ENCODE data around the gene MYRIP. TPM values are rescaled to one million over a fixed set of nuclear protein-coding genes. Genes with fewer than 3 reads are reported as not detected.

Gene MYRIP
- total RNA-seq, 1 experiment from 2014 or later = 0.44 TPM

DNA sequence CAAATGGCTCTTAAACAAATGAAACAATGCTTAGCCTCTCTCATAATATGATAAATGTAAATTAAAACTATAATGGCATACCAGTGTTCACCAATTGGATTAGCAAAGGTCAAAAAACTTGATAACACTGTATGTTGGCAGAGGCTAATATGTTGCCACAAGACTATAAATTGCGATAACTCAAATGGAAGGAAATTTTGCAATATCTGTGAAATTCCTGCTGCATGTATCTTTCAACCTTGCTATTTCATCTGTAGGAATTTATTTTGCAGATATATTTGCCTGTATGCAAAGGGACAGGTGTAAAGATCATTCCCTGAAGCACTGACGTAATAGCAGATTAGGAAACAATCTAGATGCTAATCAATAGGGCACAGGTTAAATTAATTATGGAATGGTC lies 308.7 kb downstream of the MYRIP start (continued):
- no peak for TF ChIP-seq ZFX (IDR thresholded peaks at IDR 0.05)
- TF ChIP-seq POLR2AphosphoS5 (IDR thresholded peaks at IDR 0.05; ENCODE audit: low read depth, low read length) = no peak
- no peak for TF ChIP-seq EZH2 (IDR thresholded peaks at IDR 0.05)
- TF ChIP-seq, protein P1, sequence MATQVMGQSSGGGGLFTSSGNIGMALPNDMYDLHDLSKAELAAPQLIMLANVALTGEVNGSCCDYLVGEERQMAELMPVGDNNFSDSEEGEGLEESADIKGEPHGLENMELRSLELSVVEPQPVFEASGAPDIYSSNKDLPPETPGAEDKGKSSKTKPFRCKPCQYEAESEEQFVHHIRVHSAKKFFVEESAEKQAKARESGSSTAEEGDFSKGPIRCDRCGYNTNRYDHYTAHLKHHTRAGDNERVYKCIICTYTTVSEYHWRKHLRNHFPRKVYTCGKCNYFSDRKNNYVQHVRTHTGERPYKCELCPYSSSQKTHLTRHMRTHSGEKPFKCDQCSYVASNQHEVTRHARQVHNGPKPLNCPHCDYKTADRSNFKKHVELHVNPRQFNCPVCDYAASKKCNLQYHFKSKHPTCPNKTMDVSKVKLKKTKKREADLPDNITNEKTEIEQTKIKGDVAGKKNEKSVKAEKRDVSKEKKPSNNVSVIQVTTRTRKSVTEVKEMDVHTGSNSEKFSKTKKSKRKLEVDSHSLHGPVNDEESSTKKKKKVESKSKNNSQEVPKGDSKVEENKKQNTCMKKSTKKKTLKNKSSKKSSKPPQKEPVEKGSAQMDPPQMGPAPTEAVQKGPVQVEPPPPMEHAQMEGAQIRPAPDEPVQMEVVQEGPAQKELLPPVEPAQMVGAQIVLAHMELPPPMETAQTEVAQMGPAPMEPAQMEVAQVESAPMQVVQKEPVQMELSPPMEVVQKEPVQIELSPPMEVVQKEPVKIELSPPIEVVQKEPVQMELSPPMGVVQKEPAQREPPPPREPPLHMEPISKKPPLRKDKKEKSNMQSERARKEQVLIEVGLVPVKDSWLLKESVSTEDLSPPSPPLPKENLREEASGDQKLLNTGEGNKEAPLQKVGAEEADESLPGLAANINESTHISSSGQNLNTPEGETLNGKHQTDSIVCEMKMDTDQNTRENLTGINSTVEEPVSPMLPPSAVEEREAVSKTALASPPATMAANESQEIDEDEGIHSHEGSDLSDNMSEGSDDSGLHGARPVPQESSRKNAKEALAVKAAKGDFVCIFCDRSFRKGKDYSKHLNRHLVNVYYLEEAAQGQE (IDR thresholded peaks at IDR 0.05; ENCODE audit: low read depth) = no peak

DNA sequence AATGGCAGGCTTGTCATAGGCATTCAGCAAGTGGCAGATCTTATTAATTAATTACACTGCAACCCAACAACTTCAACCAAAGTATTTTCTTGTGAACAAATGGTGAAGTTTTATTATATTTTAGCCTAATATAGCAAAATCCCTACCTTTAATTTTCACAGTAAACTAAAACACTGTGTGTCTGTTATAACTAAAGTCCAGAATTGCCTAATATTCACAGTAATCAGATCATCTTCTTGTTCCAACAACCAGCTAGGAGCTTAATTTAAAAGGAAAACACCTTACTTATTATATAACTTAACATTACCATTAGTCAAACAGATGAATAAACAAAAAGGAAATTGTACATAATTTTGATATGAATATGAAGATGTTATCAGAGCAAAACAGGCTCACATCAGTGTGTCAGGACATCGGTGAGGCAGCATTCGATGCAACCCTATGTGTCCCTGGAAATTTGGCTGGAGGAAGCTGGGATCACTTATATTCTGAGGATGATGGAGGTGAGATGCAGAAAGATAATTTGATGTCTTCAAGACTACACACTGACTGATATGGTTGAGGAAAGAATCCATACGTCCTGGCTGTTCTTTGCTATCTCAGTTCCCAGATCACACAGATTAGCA lies 310.8 kb downstream of the MYRIP start:
- Histone ChIP-seq H3K4me1 (ENCODE audit: control insufficient read depth in 1 of 2, insufficient read depth in 2 of 2, low read length in 2 of 2) (peaks cover 17% of the 10 kb centered on the region in 2 experiments), H3K4me3 (replicated peaks in 1 of 2; ENCODE audit: low read depth in 1 of 2, low read length in 2 of 2) (no peak overlapping the region), H3K4me2 (ENCODE audit: low read length) (peak overlapping the region; percentile 48; the same call in 1 of the 2 replicates), H3K27ac (ENCODE audit: low read depth, low read length) (no peak overlapping the region), H3K79me2 (ENCODE audit: insufficient read depth, low read length) (no peaks in the 10 kb centered on the region), H3K9ac (ENCODE audit: low read length) (no peak overlapping the region), H3K9me2 (ENCODE audit: insufficient read depth) (no peaks in the 10 kb centered on the region), H2AFZ (ENCODE audit: low read depth, low read length, poor library complexity, severe bottlenecking) (no peak overlapping the region), H4K20me1 (ENCODE audit: insufficient read depth) (no peaks in the 10 kb centered on the region), H3K36me3 (ENCODE audit: control insufficient read depth in 1 of 2, insufficient read depth in 2 of 2, low read length in 2 of 2) (no peaks in the 10 kb centered on the region), H3K27me3 (ENCODE audit: insufficient read depth, low read length) (no peaks in the 10 kb centered on the region), H3K9me3 (ENCODE audit: control insufficient read depth in 1 of 2, insufficient read depth in 1 of 2, low read depth in 1 of 2, low read length in 2 of 2) (no peaks in the 10 kb centered on the region)
- ChIA-PET POLR2A (no interaction called here), CTCF (no interaction called here), RAD21 (ENCODE audit: low non-redundant PET in 1 of 2, low total read pairs in 2 of 2, uncharacterized antibody in 2 of 2, unreplicated experiment in 2 of 2) (no interaction called here)
- ATAC-seq = no peak
- no TSS peak for BruUV-seq (replicated peaks)
- no peak for DNase-seq (ENCODE audit: low read depth, low spot score)
- intact Hi-C loops (cut with micrococcal nuclease) = no loop called here
- TF ChIP-seq JUND (IDR thresholded peaks at IDR 0.05) = no peak
- TF ChIP-seq EGR1 (IDR thresholded peaks at IDR 0.05; ENCODE audit: low read depth) = no peak
- no peak for TF ChIP-seq POLR2AphosphoS5 (IDR thresholded peaks at IDR 0.05; ENCODE audit: low read depth, low read length)
- TF ChIP-seq CEBPB (IDR thresholded peaks at IDR 0.05; ENCODE audit: low read depth) = no peak
- TF ChIP-seq ZFX (IDR thresholded peaks at IDR 0.05) = no peak
- TF ChIP-seq SRF (IDR thresholded peaks at IDR 0.05; ENCODE audit: low read depth) = no peak
- TF ChIP-seq CBX3 (IDR thresholded peaks at IDR 0.05; ENCODE audit: low read depth) = no peak
- TF ChIP-seq EZH2 (IDR thresholded peaks at IDR 0.05) = no peak
- no peak for TF ChIP-seq RAD21 (IDR thresholded peaks at IDR 0.05; ENCODE audit: low read depth)
- TF ChIP-seq, protein P2, sequence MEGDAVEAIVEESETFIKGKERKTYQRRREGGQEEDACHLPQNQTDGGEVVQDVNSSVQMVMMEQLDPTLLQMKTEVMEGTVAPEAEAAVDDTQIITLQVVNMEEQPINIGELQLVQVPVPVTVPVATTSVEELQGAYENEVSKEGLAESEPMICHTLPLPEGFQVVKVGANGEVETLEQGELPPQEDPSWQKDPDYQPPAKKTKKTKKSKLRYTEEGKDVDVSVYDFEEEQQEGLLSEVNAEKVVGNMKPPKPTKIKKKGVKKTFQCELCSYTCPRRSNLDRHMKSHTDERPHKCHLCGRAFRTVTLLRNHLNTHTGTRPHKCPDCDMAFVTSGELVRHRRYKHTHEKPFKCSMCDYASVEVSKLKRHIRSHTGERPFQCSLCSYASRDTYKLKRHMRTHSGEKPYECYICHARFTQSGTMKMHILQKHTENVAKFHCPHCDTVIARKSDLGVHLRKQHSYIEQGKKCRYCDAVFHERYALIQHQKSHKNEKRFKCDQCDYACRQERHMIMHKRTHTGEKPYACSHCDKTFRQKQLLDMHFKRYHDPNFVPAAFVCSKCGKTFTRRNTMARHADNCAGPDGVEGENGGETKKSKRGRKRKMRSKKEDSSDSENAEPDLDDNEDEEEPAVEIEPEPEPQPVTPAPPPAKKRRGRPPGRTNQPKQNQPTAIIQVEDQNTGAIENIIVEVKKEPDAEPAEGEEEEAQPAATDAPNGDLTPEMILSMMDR (IDR thresholded peaks at IDR 0.05 in 2 of 3, conservative IDR thresholded peaks at IDR 0.05 in 1 of 3; ENCODE audit: borderline replicate concordance in 1 of 3, insufficient read depth in 1 of 3, low read depth in 2 of 3, low read length in 2 of 3) = no peak
- no peak for TF ChIP-seq ZNF274 (IDR thresholded peaks at IDR 0.05; ENCODE audit: low read depth, low read length)
- no peak for TF ChIP-seq SIN3A (IDR thresholded peaks at IDR 0.05; ENCODE audit: low read depth)
- TF ChIP-seq SP1 (IDR thresholded peaks at IDR 0.05; ENCODE audit: low read depth) = no peak
- TF ChIP-seq EZH2phosphoT487 (IDR thresholded peaks at IDR 0.05; ENCODE audit: borderline replicate concordance) = no peak
- TF ChIP-seq, protein P3, sequence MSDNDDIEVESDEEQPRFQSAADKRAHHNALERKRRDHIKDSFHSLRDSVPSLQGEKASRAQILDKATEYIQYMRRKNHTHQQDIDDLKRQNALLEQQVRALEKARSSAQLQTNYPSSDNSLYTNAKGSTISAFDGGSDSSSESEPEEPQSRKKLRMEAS (IDR thresholded peaks at IDR 0.05) = no peak
- no peak for TF ChIP-seq YY1 (IDR thresholded peaks at IDR 0.05; ENCODE audit: extremely low read depth, insufficient replicate concordance, low read depth, low read length)
- TF ChIP-seq FOSL1 (IDR thresholded peaks at IDR 0.05; ENCODE audit: low read depth) = no peak
- TF ChIP-seq, protein P4, sequence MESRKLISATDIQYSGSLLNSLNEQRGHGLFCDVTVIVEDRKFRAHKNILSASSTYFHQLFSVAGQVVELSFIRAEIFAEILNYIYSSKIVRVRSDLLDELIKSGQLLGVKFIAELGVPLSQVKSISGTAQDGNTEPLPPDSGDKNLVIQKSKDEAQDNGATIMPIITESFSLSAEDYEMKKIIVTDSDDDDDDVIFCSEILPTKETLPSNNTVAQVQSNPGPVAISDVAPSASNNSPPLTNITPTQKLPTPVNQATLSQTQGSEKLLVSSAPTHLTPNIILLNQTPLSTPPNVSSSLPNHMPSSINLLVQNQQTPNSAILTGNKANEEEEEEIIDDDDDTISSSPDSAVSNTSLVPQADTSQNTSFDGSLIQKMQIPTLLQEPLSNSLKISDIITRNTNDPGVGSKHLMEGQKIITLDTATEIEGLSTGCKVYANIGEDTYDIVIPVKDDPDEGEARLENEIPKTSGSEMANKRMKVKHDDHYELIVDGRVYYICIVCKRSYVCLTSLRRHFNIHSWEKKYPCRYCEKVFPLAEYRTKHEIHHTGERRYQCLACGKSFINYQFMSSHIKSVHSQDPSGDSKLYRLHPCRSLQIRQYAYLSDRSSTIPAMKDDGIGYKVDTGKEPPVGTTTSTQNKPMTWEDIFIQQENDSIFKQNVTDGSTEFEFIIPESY (IDR thresholded peaks at IDR 0.05; ENCODE audit: extremely low read depth, insufficient replicate concordance, low read length) = no peak

Measured in HCT116 (cell line).